Upper lobe of left lung (tissue), 6 donors: ENCODE results near the gene DNTTIP2. TPM values are rescaled to one million over a fixed set of nuclear protein-coding genes. Genes with fewer than 3 reads are reported as not detected.
"Not testable (repeated sequence)": the region's sequence is repeated elsewhere in the genome, so short reads cannot be mapped to it uniquely, and the experiment has no call there.

ENCODE experiments used
- ATAC-seq, 2 donors: fragments of 200-7000 bp; cut with Tn5 transposase; one replicate each; pipeline ENCODE4 v1.9.1; 2022; ENCODE audit warnings: mild to moderate bottlenecking in 2 of 2, moderate library complexity in 2 of 2; ENCODE audit not compliant: low FRiP score in 2 of 2
- DNase-seq, 2 donors: peaks; one replicate each; pipeline ENCODE4 v3.0.0-alpha.2; 2019 to 2020
- H3K27ac ChIP-seq, 4 donors: fragments of 200-600 bp; sonication (generic); one replicate each; pipeline ENCODE4 v1.5.1; 2016 to 2019
- H3K27me3 ChIP-seq, 4 donors: fragments of 200-600 bp; sonication (generic); one replicate each; pipeline ENCODE4 v1.5.1; 2017 to 2019
- H3K36me3 ChIP-seq, 4 donors: fragments of 200-600 bp; sonication (generic); one replicate each; pipeline ENCODE4 v1.5.1; 2016 to 2019
- H3K4me1 ChIP-seq, 4 donors: fragments of 200-600 bp; sonication (generic); one replicate each; pipeline ENCODE4 v1.5.1; 2018 to 2019
- H3K4me3 ChIP-seq, 4 donors: fragments of 200-600 bp; sonication (generic); one replicate each; pipeline ENCODE4 v1.5.1; 2017 to 2019; ENCODE audit warnings: mild to moderate bottlenecking in 2 of 4, moderate library complexity in 1 of 4
- H3K9me3 ChIP-seq, 4 donors: fragments of 200-600 bp; sonication (generic); one replicate each; pipeline ENCODE4 v1.5.1; 2018 to 2019
- EP300 ChIP-seq, 4 donors: sonication (generic); formaldehyde crosslinking; IDR thresholded peaks; one replicate each; pipeline ENCODE4 v1.5.1; 2017; ENCODE audit warnings: antibody characterized with exemption in 4 of 4, control low read depth in 2 of 4
- POLR2A ChIP-seq, 4 donors: fragments of 450-650 bp; IDR thresholded peaks; one replicate each; pipeline ENCODE4 v1.5.1; 2016 to 2017; ENCODE audit warnings: antibody characterized with exemption in 4 of 4, mild to moderate bottlenecking in 2 of 4
- POLR2AphosphoS5 ChIP-seq, 2 donors: sonication (generic); formaldehyde crosslinking; IDR thresholded peaks; one replicate each; pipeline ENCODE4 v1.5.1; 2017; ENCODE audit warnings: antibody characterized with exemption in 2 of 2
- WGBS, 2 donors: methylation state at CpG; one replicate each; pipeline ENCODE4 v1.1.5; 2017 to 2018; 5-methylcytosine and 5-hydroxymethylcytosine counted together
- total RNA-seq, 6 donors: library from RNA; depleted of rRNA in 4 of 6; stranded (reverse); fragments of >200 nt in 4 of 6; gene quantifications; one replicate each; pipeline versions ENCODE4 v1.1.0 to v1.2.1, GENCODE V29; 2016 to 2021
- TF ChIP-seq, protein P1 (sequence below), 6 experiments: fragments of 450-650 bp in 4 of 6; fragments of 200-600 bp in 2 of 6; sonication (generic) in 2 of 6; IDR thresholded peaks; one replicate each; pipeline ENCODE4 v1.5.1; 2016 to 2019; ENCODE audit warnings: antibody characterized with exemption in 6 of 6
- donor health status: DM: no; HTN: no; CAD: no; lungs with moderate emphysema.
- donor health status: DM: no; HTN: yes; CAD: no; lungs with severe emphysema.

The DNTTIP2 gene
- 10 to 100 TPM; 14.4 to 43.7 (median 33.2) TPM for total RNA-seq

DNA sequence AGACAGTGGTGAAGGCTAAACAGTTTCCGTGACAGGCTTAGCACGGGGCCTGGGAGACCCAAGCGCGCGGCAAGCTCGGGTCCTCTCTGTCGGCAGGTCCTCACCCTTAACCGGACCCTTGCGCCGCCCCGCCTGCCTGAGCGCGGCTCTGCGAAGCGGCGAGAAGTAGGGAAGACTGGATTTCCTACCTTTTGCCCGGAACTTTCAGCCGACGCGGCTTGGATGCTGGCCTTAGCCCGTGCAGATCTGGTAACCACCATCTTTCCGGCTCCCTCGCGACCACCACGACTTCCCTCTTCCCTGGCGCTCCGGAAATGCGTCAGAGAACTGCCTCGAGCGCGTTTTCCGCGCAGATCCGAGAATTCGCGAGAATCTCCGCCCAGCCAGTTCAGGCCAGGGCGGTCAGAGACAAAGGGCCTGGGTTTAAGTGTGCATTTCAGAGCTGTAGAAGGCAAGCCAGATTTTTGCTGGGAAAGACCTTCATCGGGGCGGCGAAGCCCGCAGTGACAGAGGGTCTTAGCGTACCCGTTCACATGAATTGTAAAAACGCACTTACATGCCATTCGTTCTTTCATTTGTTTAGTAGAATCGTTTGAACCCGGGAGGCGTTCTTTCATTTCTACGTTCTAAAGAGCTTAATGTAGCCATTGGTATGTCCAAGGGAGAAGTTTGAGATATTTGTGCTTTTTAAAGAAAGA lies at the start of gene DNTTIP2:
TSS of gene DNTTIP2 (minus strand) at position 318 of the 698 bp plus-strand sequence. CDS start at position 260, 58 bp downstream.
- H3K4me1 ChIP-seq: peaks cover 17 to 33% (median 22%) of the 10 kb centered on the region in 4 donors
- ATAC-seq: peak; percentile 96 to 99
- no peaks in the 10 kb centered on the region for H3K27me3 ChIP-seq
- H3K9me3 ChIP-seq: no peaks in the 10 kb centered on the region
- H3K4me3 ChIP-seq: peak within 1 kb of the TSS; percentile 72 to 96 (median 80)
- TF ChIP-seq POLR2A (IDR thresholded peaks at IDR 0.05) (peak; percentile 7 to 90 (median 78)), EP300 (IDR thresholded peaks at IDR 0.05) (peak in 1 of 4 donors; percentile 81), POLR2AphosphoS5 (IDR thresholded peaks at IDR 0.05) (peak; percentile 97)
- TF ChIP-seq, protein P1, sequence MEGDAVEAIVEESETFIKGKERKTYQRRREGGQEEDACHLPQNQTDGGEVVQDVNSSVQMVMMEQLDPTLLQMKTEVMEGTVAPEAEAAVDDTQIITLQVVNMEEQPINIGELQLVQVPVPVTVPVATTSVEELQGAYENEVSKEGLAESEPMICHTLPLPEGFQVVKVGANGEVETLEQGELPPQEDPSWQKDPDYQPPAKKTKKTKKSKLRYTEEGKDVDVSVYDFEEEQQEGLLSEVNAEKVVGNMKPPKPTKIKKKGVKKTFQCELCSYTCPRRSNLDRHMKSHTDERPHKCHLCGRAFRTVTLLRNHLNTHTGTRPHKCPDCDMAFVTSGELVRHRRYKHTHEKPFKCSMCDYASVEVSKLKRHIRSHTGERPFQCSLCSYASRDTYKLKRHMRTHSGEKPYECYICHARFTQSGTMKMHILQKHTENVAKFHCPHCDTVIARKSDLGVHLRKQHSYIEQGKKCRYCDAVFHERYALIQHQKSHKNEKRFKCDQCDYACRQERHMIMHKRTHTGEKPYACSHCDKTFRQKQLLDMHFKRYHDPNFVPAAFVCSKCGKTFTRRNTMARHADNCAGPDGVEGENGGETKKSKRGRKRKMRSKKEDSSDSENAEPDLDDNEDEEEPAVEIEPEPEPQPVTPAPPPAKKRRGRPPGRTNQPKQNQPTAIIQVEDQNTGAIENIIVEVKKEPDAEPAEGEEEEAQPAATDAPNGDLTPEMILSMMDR (IDR thresholded peaks at IDR 0.05): no peak
- peaks cover 15 to 37% (median 20%) of the 10 kb centered on the region in 4 donors for H3K36me3 ChIP-seq
- peak; percentile 90 to 92 for DNase-seq
- 0 to 1% methylated on average over 38 to 50 of the region's 50 CpGs for WGBS, 2 donors
- H3K27ac ChIP-seq: peak within 1 kb of the TSS; percentile 89 to 97 (median 94)

- 96 to 97% methylated on average over 3 of the region's 3 CpGs for WGBS, 2 donors
- Histone ChIP-seq H3K27me3 (no peaks in the 10 kb centered on the region), H3K36me3 (no peaks in the 10 kb centered on the region), H3K9me3 (no peaks in the 10 kb centered on the region), H3K4me1 (no peaks in the 10 kb centered on the region), H3K27ac (no peak overlapping the region), H3K4me3 (no peak overlapping the region)
- ATAC-seq (no peak), DNase-seq (no peak)
- no peak for TF ChIP-seq EP300 (IDR thresholded peaks at IDR 0.05)
- TF ChIP-seq POLR2A (IDR thresholded peaks at IDR 0.05): no peak
- TF ChIP-seq POLR2AphosphoS5 (IDR thresholded peaks at IDR 0.05): no peak
- TF ChIP-seq, protein P1 (IDR thresholded peaks at IDR 0.05): no peak
Measured at GRCh38 chr1:93925206-93925605, 46.2 kb upstream of the DNTTIP2 start.

DNA sequence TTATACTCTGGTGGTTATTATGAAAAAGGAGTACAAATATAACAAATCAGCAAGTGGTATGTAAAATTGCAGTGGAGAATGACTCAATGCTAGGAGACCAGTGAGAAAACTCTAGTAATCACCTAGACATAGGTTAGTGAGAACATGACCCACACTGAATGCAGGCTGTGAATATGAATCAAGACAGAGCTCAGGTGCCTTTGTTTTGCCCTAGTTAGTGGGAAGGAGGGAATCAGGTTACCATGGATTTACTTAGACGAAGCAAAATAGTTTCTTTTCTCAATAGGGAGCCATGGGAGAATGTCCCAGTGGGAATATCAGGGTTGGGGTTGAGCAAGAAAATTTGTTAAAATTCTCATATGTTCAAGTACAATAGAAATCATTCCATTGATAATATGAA lies 40.8 kb upstream of the DNTTIP2 start:
- TF ChIP-seq EP300 (IDR thresholded peaks at IDR 0.05): no peak
- no peak for TF ChIP-seq POLR2AphosphoS5 (IDR thresholded peaks at IDR 0.05)
- TF ChIP-seq, protein P1 (IDR thresholded peaks at IDR 0.05): no peak
- no peak for TF ChIP-seq POLR2A (IDR thresholded peaks at IDR 0.05)
- Histone ChIP-seq H3K27ac (no peak overlapping the region), H3K4me3 (no peak overlapping the region), H3K36me3 (no peaks in the 10 kb centered on the region), H3K9me3 (no peaks in the 10 kb centered on the region), H3K4me1 (no peaks in the 10 kb centered on the region), H3K27me3 (no peaks in the 10 kb centered on the region)
- WGBS, 2 donors: 37 to 59% methylated on average over 1 of the region's 1 CpG
- DNase-seq: no peak
- ATAC-seq: no peak

GRCh38 chr1:93917302-93917701 lies 38.3 kb upstream of the DNTTIP2 start:
- DNase-seq (no peak), ATAC-seq (no peak)
- TF ChIP-seq POLR2A (IDR thresholded peaks at IDR 0.05) (no peak), POLR2AphosphoS5 (IDR thresholded peaks at IDR 0.05) (no peak), EP300 (IDR thresholded peaks at IDR 0.05) (no peak)
- TF ChIP-seq, protein P1 (IDR thresholded peaks at IDR 0.05): no peak
- Histone ChIP-seq H3K27ac (no peak overlapping the region), H3K9me3 (no peaks in the 10 kb centered on the region), H3K4me1 (no peaks in the 10 kb centered on the region), H3K4me3 (no peak overlapping the region), H3K27me3 (no peaks in the 10 kb centered on the region), H3K36me3 (no peaks in the 10 kb centered on the region)
- 94 to 96% methylated on average over 10 of the region's 10 CpGs for WGBS, 2 donors

- H3K4me1 ChIP-seq: peaks cover 12 to 24% (median 15%) of the 10 kb centered on the region in 4 donors
- H3K9me3 ChIP-seq, H3K4me3 ChIP-seq, H3K36me3 ChIP-seq, H3K27me3 ChIP-seq, H3K27ac ChIP-seq, ATAC-seq, DNase-seq: not testable (repeated sequence)
- WGBS, 2 donors: 88 to 95% methylated on average over 3 of the region's 3 CpGs
Measured at GRCh38 chr1:93910880-93911279, 31.9 kb upstream of the DNTTIP2 start.
